Activated gamma-delta T cell treated with Interleukin-2 at 50 U/mL for 16 hours (primary cell): ENCODE results near the gene CTNNA3.

Experiments used
- DNase-seq: peaks from one replicate; pipeline ENCODE4 v3.0.0-alpha.2; 2020

Gene CTNNA3

GRCh38 chr10:66844176-66844942, 851.6 kb downstream of the CTNNA3 start:
- DNase-seq: no peak

GRCh38 chr10:66843396-66843795, 852.6 kb downstream of the CTNNA3 start:
- DNase-seq: no peak

- no peak for DNase-seq
These were observed 853.1 kb downstream of the CTNNA3 start for GRCh38 chr10:66842867-66843266.

GRCh38 chr10:66842371-66842770, 853.6 kb downstream of the CTNNA3 start:
- no peak for DNase-seq

- no peak for DNase-seq
These were observed 857.3 kb downstream of the CTNNA3 start for GRCh38 chr10:66838656-66839055.

GRCh38 chr10:66837990-66838389, 858.0 kb downstream of the CTNNA3 start:
- DNase-seq: no peak

GRCh38 chr10:66837335-66837734, 858.7 kb downstream of the CTNNA3 start:
- no peak for DNase-seq

GRCh38 chr10:66836771-66837170, 859.2 kb downstream of the CTNNA3 start:
- DNase-seq: no peak

- DNase-seq: no peak
These were observed 859.9 kb downstream of the CTNNA3 start for GRCh38 chr10:66836057-66836456.

GRCh38 chr10:66835400-66835799, 860.6 kb downstream of the CTNNA3 start:
- no peak for DNase-seq

GRCh38 chr10:66834802-66835201, 861.2 kb downstream of the CTNNA3 start:
- DNase-seq: no peak

GRCh38 chr10:66833861-66834260, 862.1 kb downstream of the CTNNA3 start:
- DNase-seq: no peak

GRCh38 chr10:66832781-66833422, 863.1 kb downstream of the CTNNA3 start:
- DNase-seq: no peak

- no peak for DNase-seq
These were observed 867.0 kb downstream of the CTNNA3 start for GRCh38 chr10:66828957-66829356.

GRCh38 chr10:66827353-66827752, 868.6 kb downstream of the CTNNA3 start:
- DNase-seq: no peak

- no peak for DNase-seq
These were observed 872.7 kb downstream of the CTNNA3 start for GRCh38 chr10:66823301-66823700.

- no peak for DNase-seq
These were observed 873.2 kb downstream of the CTNNA3 start for GRCh38 chr10:66822801-66823200.

- DNase-seq: no peak
These were observed 876.3 kb downstream of the CTNNA3 start for GRCh38 chr10:66819691-66820090.

- no peak for DNase-seq
These were observed 882.9 kb downstream of the CTNNA3 start for GRCh38 chr10:66813122-66813521.

- no peak for DNase-seq
These were observed 884.8 kb downstream of the CTNNA3 start for GRCh38 chr10:66811211-66811610.

GRCh38 chr10:66809402-66809801, 886.6 kb downstream of the CTNNA3 start:
- DNase-seq: no peak

GRCh38 chr10:66805612-66806011, 890.4 kb downstream of the CTNNA3 start:
- DNase-seq: no peak

- no peak for DNase-seq
These were observed 891.0 kb downstream of the CTNNA3 start for GRCh38 chr10:66804962-66805361.

GRCh38 chr10:66803174-66803573, 892.8 kb downstream of the CTNNA3 start:
- no peak for DNase-seq

GRCh38 chr10:66799474-66799873, 896.5 kb downstream of the CTNNA3 start:
- no peak for DNase-seq
